ENCODE results near the gene ITGB6. TPM values are rescaled to one million over a fixed set of nuclear protein-coding genes. Genes with fewer than 3 reads are reported as not detected.
"Not testable (repeated sequence)": the region's sequence is repeated elsewhere in the genome, so short reads cannot be mapped to it uniquely, and the experiment has no call there.

The ITGB6 gene
- total and polyA plus RNA-seq, 2 donors: 0.32 to 0.33 TPM

GRCh38 chr2:160139350-160139749 lies 60.7 kb downstream of the ITGB6 start:
- H3K9me3 ChIP-seq (ENCODE audit: control insufficient read depth in 2 of 2, insufficient read depth in 1 of 2, low read length in 1 of 2): no peaks in the 10 kb centered on the region
- DNase-seq (ENCODE audit: low read depth in 6 of 9, low spot score in 9 of 9): no peak
- no peaks in the 10 kb centered on the region for H3K4me1 ChIP-seq (ENCODE audit: control insufficient read depth in 2 of 2, insufficient read depth in 2 of 2, low read length in 2 of 2)
- no peaks in the 10 kb centered on the region for H3K36me3 ChIP-seq (ENCODE audit: control insufficient read depth in 2 of 2, insufficient read depth in 2 of 2, low read length in 1 of 2)
- no peak overlapping the region for H3K4me3 ChIP-seq (ENCODE audit: low read length in 2 of 2)
- H3K27ac ChIP-seq (ENCODE audit: low read depth in 1 of 2, low read length in 1 of 2): no peak overlapping the region
- H3K27me3 ChIP-seq (ENCODE audit: control insufficient read depth in 2 of 2, insufficient read depth in 1 of 2, low read length in 1 of 2): no peaks in the 10 kb centered on the region

GRCh38 chr2:160138406-160138805 lies 61.7 kb downstream of the ITGB6 start:
- no peak overlapping the region for H3K27ac ChIP-seq (ENCODE audit: low read depth in 1 of 2, low read length in 1 of 2)
- no peaks in the 10 kb centered on the region for H3K4me1 ChIP-seq (ENCODE audit: control insufficient read depth in 2 of 2, insufficient read depth in 2 of 2, low read length in 2 of 2)
- H3K36me3 ChIP-seq (ENCODE audit: control insufficient read depth in 2 of 2, insufficient read depth in 2 of 2, low read length in 1 of 2): no peaks in the 10 kb centered on the region
- H3K27me3 ChIP-seq (ENCODE audit: control insufficient read depth in 2 of 2, insufficient read depth in 1 of 2, low read length in 1 of 2): no peaks in the 10 kb centered on the region
- DNase-seq (ENCODE audit: low read depth in 6 of 9, low spot score in 9 of 9): no peak
- 100% methylated on average over 1 of the region's 1 CpG for WGBS
- no peak overlapping the region for H3K4me3 ChIP-seq (ENCODE audit: low read length in 2 of 2)
- H3K9me3 ChIP-seq (ENCODE audit: control insufficient read depth in 2 of 2, insufficient read depth in 1 of 2, low read length in 1 of 2): no peaks in the 10 kb centered on the region

DNA sequence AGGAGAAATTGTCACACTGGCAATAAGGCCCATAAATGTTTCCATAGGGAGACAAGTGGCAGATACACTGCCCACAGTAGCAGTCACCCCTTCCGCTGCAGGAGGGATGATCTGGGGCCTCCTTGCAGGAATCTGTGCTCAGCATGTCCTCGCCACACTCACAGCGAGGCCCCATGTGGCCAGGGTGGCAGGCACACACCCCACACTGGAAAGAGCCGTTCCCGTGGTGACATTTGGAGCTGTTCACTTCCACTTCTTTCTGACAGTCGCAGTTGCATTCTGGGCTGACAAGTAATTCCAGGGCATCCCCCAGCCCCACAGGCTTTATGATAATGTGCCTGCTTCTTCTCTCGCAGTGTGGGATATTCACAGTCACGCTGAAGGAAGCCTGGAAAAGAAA lies 62.6 kb downstream of the ITGB6 start:
- H3K4me3 ChIP-seq (ENCODE audit: low read length in 2 of 2): no peak overlapping the region
- no peak for DNase-seq (ENCODE audit: low read depth in 6 of 9, low spot score in 9 of 9)

DNA sequence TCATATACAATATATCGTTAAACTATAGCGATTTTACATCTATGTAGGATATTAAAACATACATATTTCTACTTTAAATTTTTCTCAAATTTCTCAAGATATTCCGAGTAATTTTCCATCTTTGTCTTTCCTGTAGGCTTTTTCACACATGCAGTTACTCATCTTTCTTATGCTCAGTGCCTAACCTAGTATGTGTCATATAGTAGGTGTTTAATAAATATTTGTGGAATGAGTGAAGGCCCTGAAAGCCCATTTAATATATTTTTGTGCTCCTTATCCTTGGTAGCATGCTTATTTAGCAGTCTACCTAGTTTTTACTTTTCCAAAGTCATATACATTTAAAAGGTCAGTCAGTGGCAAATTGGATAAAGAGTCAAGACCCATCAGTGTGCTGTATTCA lies 67.3 kb downstream of the ITGB6 start:
- Histone ChIP-seq H3K4me1 (ENCODE audit: control insufficient read depth in 2 of 2, insufficient read depth in 2 of 2, low read length in 2 of 2) (peaks cover 0 to 2% of the 10 kb centered on the region in 2 donors), H3K27me3 (ENCODE audit: control insufficient read depth in 2 of 2, insufficient read depth in 1 of 2, low read length in 1 of 2) (no peaks in the 10 kb centered on the region), H3K4me3 (ENCODE audit: low read length in 2 of 2) (no peak overlapping the region), H3K36me3 (ENCODE audit: control insufficient read depth in 2 of 2, insufficient read depth in 2 of 2, low read length in 1 of 2) (no peaks in the 10 kb centered on the region), H3K27ac (ENCODE audit: low read depth in 1 of 2, low read length in 1 of 2) (no peak overlapping the region), H3K9me3 (ENCODE audit: control insufficient read depth in 2 of 2, insufficient read depth in 1 of 2, low read length in 1 of 2) (no peaks in the 10 kb centered on the region)
- DNase-seq (ENCODE audit: low read depth in 6 of 9, low spot score in 9 of 9): no peak
- WGBS: 96% methylated on average over 3 of the region's 3 CpGs

More for the DNA sequence above, 62.6 kb downstream of the ITGB6 start:
- H3K4me1 ChIP-seq (ENCODE audit: control insufficient read depth in 2 of 2, insufficient read depth in 2 of 2, low read length in 2 of 2): no peaks in the 10 kb centered on the region
- no peak overlapping the region for H3K27ac ChIP-seq (ENCODE audit: low read depth in 1 of 2, low read length in 1 of 2)
- no peaks in the 10 kb centered on the region for H3K36me3 ChIP-seq (ENCODE audit: control insufficient read depth in 2 of 2, insufficient read depth in 2 of 2, low read length in 1 of 2)
- 96% methylated on average over 8 of the region's 8 CpGs for WGBS
- no peaks in the 10 kb centered on the region for H3K9me3 ChIP-seq (ENCODE audit: control insufficient read depth in 2 of 2, insufficient read depth in 1 of 2, low read length in 1 of 2)
- no peaks in the 10 kb centered on the region for H3K27me3 ChIP-seq (ENCODE audit: control insufficient read depth in 2 of 2, insufficient read depth in 1 of 2, low read length in 1 of 2)

GRCh38 chr2:160126756-160127155 lies 73.3 kb downstream of the ITGB6 start:
- Histone ChIP-seq H3K27me3 (ENCODE audit: control insufficient read depth in 2 of 2, insufficient read depth in 1 of 2, low read length in 1 of 2) (no peaks in the 10 kb centered on the region), H3K27ac (ENCODE audit: low read depth in 1 of 2, low read length in 1 of 2) (no peak overlapping the region), H3K9me3 (ENCODE audit: control insufficient read depth in 2 of 2, insufficient read depth in 1 of 2, low read length in 1 of 2) (no peaks in the 10 kb centered on the region), H3K4me1 (ENCODE audit: control insufficient read depth in 2 of 2, insufficient read depth in 2 of 2, low read length in 2 of 2) (no peaks in the 10 kb centered on the region), H3K4me3 (ENCODE audit: low read length in 2 of 2) (no peak overlapping the region), H3K36me3 (ENCODE audit: control insufficient read depth in 2 of 2, insufficient read depth in 2 of 2, low read length in 1 of 2) (no peaks in the 10 kb centered on the region)
- WGBS: 98% methylated on average over 2 of the region's 2 CpGs
- no peak for DNase-seq (ENCODE audit: low read depth in 6 of 9, low spot score in 9 of 9)

GRCh38 chr2:160126315-160126714 lies 73.8 kb downstream of the ITGB6 start:
- Histone ChIP-seq H3K27me3 (ENCODE audit: control insufficient read depth in 2 of 2, insufficient read depth in 1 of 2, low read length in 1 of 2) (no peaks in the 10 kb centered on the region), H3K36me3 (ENCODE audit: control insufficient read depth in 2 of 2, insufficient read depth in 2 of 2, low read length in 1 of 2) (no peaks in the 10 kb centered on the region), H3K27ac (ENCODE audit: low read depth in 1 of 2, low read length in 1 of 2) (no peak overlapping the region), H3K9me3 (ENCODE audit: control insufficient read depth in 2 of 2, insufficient read depth in 1 of 2, low read length in 1 of 2) (no peaks in the 10 kb centered on the region), H3K4me1 (ENCODE audit: control insufficient read depth in 2 of 2, insufficient read depth in 2 of 2, low read length in 2 of 2) (no peaks in the 10 kb centered on the region), H3K4me3 (ENCODE audit: low read length in 2 of 2) (no peak overlapping the region)
- WGBS: 93% methylated on average over 12 of the region's 12 CpGs
- DNase-seq (ENCODE audit: low read depth in 6 of 9, low spot score in 9 of 9): no peak

GRCh38 chr2:160125828-160126227 lies 74.2 kb downstream of the ITGB6 start:
- 77% methylated on average over 6 of the region's 6 CpGs for WGBS
- H3K4me3 ChIP-seq (ENCODE audit: low read length in 2 of 2): no peak overlapping the region

GRCh38 chr2:160125366-160125765 lies 74.7 kb downstream of the ITGB6 start:
- 98% methylated on average over 2 of the region's 2 CpGs for WGBS
- no peaks in the 10 kb centered on the region for H3K36me3 ChIP-seq (ENCODE audit: control insufficient read depth in 2 of 2, insufficient read depth in 2 of 2, low read length in 1 of 2)

More at GRCh38 chr2:160125828-160126227, 74.2 kb downstream of the ITGB6 start:
- no peaks in the 10 kb centered on the region for H3K4me1 ChIP-seq (ENCODE audit: control insufficient read depth in 2 of 2, insufficient read depth in 2 of 2, low read length in 2 of 2)
- DNase-seq (ENCODE audit: low read depth in 6 of 9, low spot score in 9 of 9): no peak
- H3K9me3 ChIP-seq (ENCODE audit: control insufficient read depth in 2 of 2, insufficient read depth in 1 of 2, low read length in 1 of 2): no peaks in the 10 kb centered on the region
- H3K36me3 ChIP-seq (ENCODE audit: control insufficient read depth in 2 of 2, insufficient read depth in 2 of 2, low read length in 1 of 2): no peaks in the 10 kb centered on the region
- H3K27me3 ChIP-seq (ENCODE audit: control insufficient read depth in 2 of 2, insufficient read depth in 1 of 2, low read length in 1 of 2): no peaks in the 10 kb centered on the region
- no peak overlapping the region for H3K27ac ChIP-seq (ENCODE audit: low read depth in 1 of 2, low read length in 1 of 2)

GRCh38 chr2:160124571-160124970 lies 75.5 kb downstream of the ITGB6 start:
- 89% methylated on average over 1 of the region's 1 CpG for WGBS
- no peak overlapping the region for H3K4me3 ChIP-seq (ENCODE audit: low read length in 2 of 2)
- DNase-seq (ENCODE audit: low read depth in 6 of 9, low spot score in 9 of 9): no peak

More at GRCh38 chr2:160125366-160125765, 74.7 kb downstream of the ITGB6 start:
- Histone ChIP-seq H3K27ac (ENCODE audit: low read depth in 1 of 2, low read length in 1 of 2) (no peak overlapping the region), H3K4me3 (ENCODE audit: low read length in 2 of 2) (no peak overlapping the region), H3K27me3 (ENCODE audit: control insufficient read depth in 2 of 2, insufficient read depth in 1 of 2, low read length in 1 of 2) (no peaks in the 10 kb centered on the region), H3K4me1 (ENCODE audit: control insufficient read depth in 2 of 2, insufficient read depth in 2 of 2, low read length in 2 of 2) (no peaks in the 10 kb centered on the region), H3K9me3 (ENCODE audit: control insufficient read depth in 2 of 2, insufficient read depth in 1 of 2, low read length in 1 of 2) (no peaks in the 10 kb centered on the region)
- no peak for DNase-seq (ENCODE audit: low read depth in 6 of 9, low spot score in 9 of 9)

GRCh38 chr2:160114721-160115120 lies 85.4 kb downstream of the ITGB6 start:
- not testable (repeated sequence) for DNase-seq (ENCODE audit: low read depth in 6 of 9, low spot score in 9 of 9); H3K27ac ChIP-seq (ENCODE audit: low read depth in 1 of 2, low read length in 1 of 2); H3K9me3 ChIP-seq (ENCODE audit: control insufficient read depth in 2 of 2, insufficient read depth in 1 of 2, low read length in 1 of 2); H3K4me3 ChIP-seq (ENCODE audit: low read length in 2 of 2); H3K4me1 ChIP-seq (ENCODE audit: control insufficient read depth in 2 of 2, insufficient read depth in 2 of 2, low read length in 2 of 2); H3K27me3 ChIP-seq (ENCODE audit: control insufficient read depth in 2 of 2, insufficient read depth in 1 of 2, low read length in 1 of 2); H3K36me3 ChIP-seq (ENCODE audit: control insufficient read depth in 2 of 2, insufficient read depth in 2 of 2, low read length in 1 of 2)
- 85% methylated on average over 8 of the region's 8 CpGs for WGBS

More at GRCh38 chr2:160124571-160124970, 75.5 kb downstream of the ITGB6 start:
- Histone ChIP-seq H3K9me3 (ENCODE audit: control insufficient read depth in 2 of 2, insufficient read depth in 1 of 2, low read length in 1 of 2) (no peaks in the 10 kb centered on the region), H3K27me3 (ENCODE audit: control insufficient read depth in 2 of 2, insufficient read depth in 1 of 2, low read length in 1 of 2) (no peaks in the 10 kb centered on the region), H3K27ac (ENCODE audit: low read depth in 1 of 2, low read length in 1 of 2) (no peak overlapping the region), H3K36me3 (ENCODE audit: control insufficient read depth in 2 of 2, insufficient read depth in 2 of 2, low read length in 1 of 2) (no peaks in the 10 kb centered on the region), H3K4me1 (ENCODE audit: control insufficient read depth in 2 of 2, insufficient read depth in 2 of 2, low read length in 2 of 2) (no peaks in the 10 kb centered on the region)

Measured in thymus (tissue), 11 donors.